GM20000 (cell line): ENCODE results near the gene DTNBP1.

ENCODE experiments used
- DNase-seq: peaks from one replicate; pipeline ENCODE4 v3.0.0; 2012; ENCODE audit warnings: low spot score
- CTCF ChIP-seq: IDR thresholded peaks from 2 replicates; pipeline ENCODE4 v1.5.1; 2012; ENCODE audit warnings: mild to moderate bottlenecking, control low read depth; ENCODE audit errors: extremely low read depth, missing control alignments

DTNBP1 gene

GRCh38 chr6:15479761-15480160, 183.1 kb downstream of the DTNBP1 start:
- no peak for TF ChIP-seq CTCF
- DNase-seq = no peak

GRCh38 chr6:15477746-15478145, 185.1 kb downstream of the DTNBP1 start:
- TF ChIP-seq CTCF = no peak
- DNase-seq = no peak

GRCh38 chr6:15476631-15477380, 186.0 kb downstream of the DTNBP1 start:
- no peak for DNase-seq
- no peak for TF ChIP-seq CTCF

- TF ChIP-seq CTCF = no peak
- no peak for DNase-seq
These were observed 187.0 kb downstream of the DTNBP1 start for GRCh38 chr6:15475872-15476271.

GRCh38 chr6:15475261-15475660, 187.6 kb downstream of the DTNBP1 start:
- TF ChIP-seq CTCF = no peak
- DNase-seq = no peak

GRCh38 chr6:15474196-15474595, 188.6 kb downstream of the DTNBP1 start:
- DNase-seq = no peak
- no peak for TF ChIP-seq CTCF

GRCh38 chr6:15473741-15474161, 189.1 kb downstream of the DTNBP1 start:
- TF ChIP-seq CTCF = no peak
- DNase-seq = no peak
